ENCODE data around the gene SUCNR1. TPM values are rescaled to one million over a fixed set of nuclear protein-coding genes. Genes with fewer than 3 reads are reported as not detected.

SUCNR1 gene
- total and polyA plus RNA-seq, 4 donors: 0.16 to 2.5 (median 1.1) TPM

GRCh38 chr3:151909681-151910405 lies 36.4 kb downstream of the SUCNR1 start:
- H3K27ac ChIP-seq (ENCODE audit: low read depth in 1 of 2, low read length in 1 of 2): no peak overlapping the region
- no peak overlapping the region for H3K9ac ChIP-seq (ENCODE audit: insufficient read depth in 1 of 2, low read length in 2 of 2)
- no peaks in the 10 kb centered on the region for H3K27me3 ChIP-seq (ENCODE audit: control insufficient read depth in 3 of 3, insufficient read depth in 3 of 3, low read length in 2 of 3)
- no peak for DNase-seq
- 0 to 62% methylated on average over 1 of the region's 1 CpG for WGBS, 2 donors
- no peaks in the 10 kb centered on the region for H3K36me3 ChIP-seq (ENCODE audit: control insufficient read depth in 4 of 4, insufficient read depth in 4 of 4, low read length in 4 of 4)
- TF ChIP-seq, protein P1, sequence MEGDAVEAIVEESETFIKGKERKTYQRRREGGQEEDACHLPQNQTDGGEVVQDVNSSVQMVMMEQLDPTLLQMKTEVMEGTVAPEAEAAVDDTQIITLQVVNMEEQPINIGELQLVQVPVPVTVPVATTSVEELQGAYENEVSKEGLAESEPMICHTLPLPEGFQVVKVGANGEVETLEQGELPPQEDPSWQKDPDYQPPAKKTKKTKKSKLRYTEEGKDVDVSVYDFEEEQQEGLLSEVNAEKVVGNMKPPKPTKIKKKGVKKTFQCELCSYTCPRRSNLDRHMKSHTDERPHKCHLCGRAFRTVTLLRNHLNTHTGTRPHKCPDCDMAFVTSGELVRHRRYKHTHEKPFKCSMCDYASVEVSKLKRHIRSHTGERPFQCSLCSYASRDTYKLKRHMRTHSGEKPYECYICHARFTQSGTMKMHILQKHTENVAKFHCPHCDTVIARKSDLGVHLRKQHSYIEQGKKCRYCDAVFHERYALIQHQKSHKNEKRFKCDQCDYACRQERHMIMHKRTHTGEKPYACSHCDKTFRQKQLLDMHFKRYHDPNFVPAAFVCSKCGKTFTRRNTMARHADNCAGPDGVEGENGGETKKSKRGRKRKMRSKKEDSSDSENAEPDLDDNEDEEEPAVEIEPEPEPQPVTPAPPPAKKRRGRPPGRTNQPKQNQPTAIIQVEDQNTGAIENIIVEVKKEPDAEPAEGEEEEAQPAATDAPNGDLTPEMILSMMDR (IDR thresholded peaks at IDR 0.05; ENCODE audit: control extremely low read depth, extremely low read depth): no peak
- no peak overlapping the region for H3K4me3 ChIP-seq
- no peaks in the 10 kb centered on the region for H3K9me3 ChIP-seq (ENCODE audit: control insufficient read depth in 4 of 4, insufficient read depth in 3 of 4, low read length in 3 of 4)
- ATAC-seq (ENCODE audit: insufficient read depth, low FRiP score): no peak
- no peaks in the 10 kb centered on the region for H3K4me1 ChIP-seq (ENCODE audit: control insufficient read depth in 5 of 5, insufficient read depth in 5 of 5, low read length in 5 of 5)

DNA sequence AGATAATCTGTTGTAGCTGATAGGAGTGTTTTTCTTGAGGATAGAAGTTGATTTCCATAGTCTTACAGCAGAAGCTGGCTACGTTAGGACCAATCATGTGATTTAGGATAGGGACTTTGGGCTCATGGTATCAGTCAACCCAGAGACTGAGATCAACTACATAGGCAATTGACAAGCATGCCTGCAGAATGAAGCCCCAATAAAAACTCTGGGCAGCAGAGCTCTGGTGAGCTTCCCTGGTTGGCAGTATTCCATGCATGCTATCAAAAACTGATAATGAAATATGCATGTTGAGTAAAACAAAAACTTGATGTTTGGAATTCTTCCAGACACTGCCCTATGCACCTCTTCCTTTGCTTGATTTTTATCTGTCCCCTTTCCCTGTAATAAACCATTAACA lies 38.0 kb downstream of the SUCNR1 start:
- TF ChIP-seq, protein P1 (IDR thresholded peaks at IDR 0.05; ENCODE audit: control extremely low read depth, extremely low read depth): no peak
- Histone ChIP-seq H3K36me3 (ENCODE audit: control insufficient read depth in 4 of 4, insufficient read depth in 4 of 4, low read length in 4 of 4) (no peaks in the 10 kb centered on the region), H3K27me3 (ENCODE audit: control insufficient read depth in 3 of 3, insufficient read depth in 3 of 3, low read length in 2 of 3) (no peaks in the 10 kb centered on the region), H3K4me3 (no peak overlapping the region), H3K4me1 (ENCODE audit: control insufficient read depth in 5 of 5, insufficient read depth in 5 of 5, low read length in 5 of 5) (no peaks in the 10 kb centered on the region), H3K27ac (ENCODE audit: low read depth in 1 of 2, low read length in 1 of 2) (no peak overlapping the region), H3K9ac (ENCODE audit: insufficient read depth in 1 of 2, low read length in 2 of 2) (no peak overlapping the region), H3K9me3 (ENCODE audit: control insufficient read depth in 4 of 4, insufficient read depth in 3 of 4, low read length in 3 of 4) (no peaks in the 10 kb centered on the region)
- 86 to 92% methylated on average over 1 of the region's 1 CpG for WGBS, 2 donors
- no peak for DNase-seq
- no peak for ATAC-seq (ENCODE audit: insufficient read depth, low FRiP score)

GRCh38 chr3:151912028-151912427 lies 38.6 kb downstream of the SUCNR1 start:
- 42 to 92% methylated on average over 1 of the region's 1 CpG for WGBS, 2 donors
- no peak overlapping the region for H3K27ac ChIP-seq (ENCODE audit: low read depth in 1 of 2, low read length in 1 of 2)

More at GRCh38 chr3:151912028-151912427, 38.6 kb downstream of the SUCNR1 start:
- ATAC-seq (ENCODE audit: insufficient read depth, low FRiP score) (no peak), DNase-seq (no peak)
- Histone ChIP-seq H3K9ac (ENCODE audit: insufficient read depth in 1 of 2, low read length in 2 of 2) (no peak overlapping the region), H3K27me3 (ENCODE audit: control insufficient read depth in 3 of 3, insufficient read depth in 3 of 3, low read length in 2 of 3) (no peaks in the 10 kb centered on the region), H3K36me3 (ENCODE audit: control insufficient read depth in 4 of 4, insufficient read depth in 4 of 4, low read length in 4 of 4) (no peaks in the 10 kb centered on the region), H3K4me1 (ENCODE audit: control insufficient read depth in 5 of 5, insufficient read depth in 5 of 5, low read length in 5 of 5) (no peaks in the 10 kb centered on the region), H3K4me3 (no peak overlapping the region), H3K9me3 (ENCODE audit: control insufficient read depth in 4 of 4, insufficient read depth in 3 of 4, low read length in 3 of 4) (no peaks in the 10 kb centered on the region)
- TF ChIP-seq, protein P1 (IDR thresholded peaks at IDR 0.05; ENCODE audit: control extremely low read depth, extremely low read depth): no peak
